ENCODE results near the gene ACTR5. TPM values are rescaled to one million over a fixed set of nuclear protein-coding genes. Genes with fewer than 3 reads are reported as not detected.

The ACTR5 gene
- total RNA-seq, 1 donor from 2014 or later, result 14.1 TPM

- DNase-seq, result no peak
Measured at GRCh38 chr20:38728911-38729642, 19.2 kb upstream of the ACTR5 start.

DNA sequence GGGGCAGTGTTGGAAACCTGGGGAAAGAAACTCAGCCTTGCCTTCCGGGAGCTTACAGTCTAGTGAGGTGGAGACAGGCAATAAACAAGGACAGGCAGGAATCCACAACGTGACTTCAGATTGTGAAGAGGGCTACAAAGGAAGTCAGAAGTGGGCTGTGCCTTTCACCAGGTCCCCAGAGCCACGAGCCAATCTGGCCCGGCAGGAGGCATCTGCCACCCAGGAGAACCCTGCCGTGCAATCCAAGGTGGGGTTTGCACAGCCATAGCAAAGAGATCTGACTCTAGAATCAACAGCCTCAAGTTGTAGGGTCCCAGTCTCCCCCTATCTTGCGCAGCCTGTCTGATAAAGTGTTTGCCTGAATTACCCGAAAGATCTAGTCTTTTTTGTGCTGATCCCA, 18.5 kb upstream of the ACTR5 start:
- no peak for DNase-seq

- DNase-seq, result no peak
Measured at GRCh38 chr20:38730167-38730988, 17.9 kb upstream of the ACTR5 start.

- DNase-seq, result peak; percentile 81
Measured at GRCh38 chr20:38730989-38731737, 17.1 kb upstream of the ACTR5 start.

DNA sequence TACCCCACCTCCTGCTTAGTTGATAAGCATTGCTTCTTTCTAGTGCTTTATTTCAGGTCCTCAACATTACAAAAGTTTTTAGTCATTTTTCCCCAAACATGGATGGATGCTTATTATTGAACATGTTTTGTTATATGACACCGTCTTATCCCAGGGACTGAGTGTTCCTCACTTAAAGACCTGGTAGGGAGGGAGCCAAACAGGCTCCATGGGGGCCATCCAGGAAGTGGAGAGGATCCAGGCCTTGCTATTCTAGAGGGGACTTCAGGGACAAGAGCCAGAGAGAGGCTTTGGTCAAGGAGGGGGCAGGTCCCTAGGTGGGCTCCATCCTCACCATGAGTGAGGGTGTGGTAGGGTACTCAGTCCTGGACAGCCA, 16.5 kb upstream of the ACTR5 start:
- no peak for DNase-seq

DNA sequence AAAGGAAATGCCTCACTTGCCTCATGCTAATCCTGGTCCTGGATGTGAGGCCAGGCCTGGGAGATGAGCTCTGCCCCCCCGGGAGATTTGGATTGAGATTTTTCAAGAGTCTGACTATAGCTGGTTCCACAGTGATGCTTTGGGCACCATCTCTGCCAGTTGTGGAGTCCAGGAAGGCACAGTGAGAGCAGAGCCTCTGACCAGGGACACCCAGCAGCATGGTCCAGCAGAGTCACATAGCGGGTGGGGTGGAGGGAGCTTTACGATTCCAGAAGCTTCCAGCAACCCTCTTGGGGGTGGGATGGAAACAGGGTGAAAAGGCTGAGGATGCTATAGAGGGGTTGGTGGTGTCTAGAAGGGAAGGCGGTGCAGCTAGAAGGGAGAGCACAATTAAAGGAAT, 15.3 kb upstream of the ACTR5 start:
- DNase-seq, result no peak

- no peak for DNase-seq
Measured at GRCh38 chr20:38735172-38735571, 13.1 kb upstream of the ACTR5 start.

DNA sequence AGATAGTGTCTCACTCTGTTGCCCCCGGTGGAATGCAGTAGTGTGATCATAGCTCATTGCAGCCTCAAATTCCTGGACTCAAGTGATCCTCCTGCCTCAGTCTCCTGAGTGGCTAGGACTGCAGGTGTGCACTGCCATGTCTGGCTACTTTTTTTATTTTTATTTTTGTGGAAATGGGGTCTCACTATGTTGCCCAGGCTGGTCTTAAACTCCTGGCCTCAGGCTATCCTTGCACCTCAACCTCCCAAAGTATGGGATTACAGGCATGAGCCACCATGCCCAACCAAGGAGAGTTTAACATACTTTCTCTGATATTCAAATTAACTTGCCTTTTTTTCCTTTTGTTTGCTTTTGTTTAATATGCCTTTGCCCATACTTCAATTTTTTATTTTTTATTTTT, 10.4 kb upstream of the ACTR5 start:
- DNase-seq, result no peak

- no peak for DNase-seq
Measured at GRCh38 chr20:38745757-38746156, 2.5 kb upstream of the ACTR5 start.

GRCh38 chr20:38747495-38748096, 664 bp upstream of the ACTR5 start:
- DNase-seq, result no peak

DNA sequence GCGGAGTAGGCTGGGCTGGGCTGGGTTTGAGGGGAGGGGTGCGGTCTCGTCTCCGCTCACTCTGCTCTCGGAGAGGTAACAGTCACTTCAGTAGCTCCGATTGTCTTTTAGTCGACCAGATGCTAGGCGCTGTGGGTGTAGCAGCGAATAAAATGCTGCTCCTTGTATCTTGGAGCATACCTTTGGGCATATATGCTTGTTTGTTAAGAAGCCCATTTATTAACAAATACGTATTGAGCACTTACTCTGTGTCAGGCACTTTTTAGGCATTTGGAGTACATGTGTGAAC, 545 bp downstream of the ACTR5 start:
- no peak for DNase-seq

GRCh38 chr20:38751360-38751976, 3.2 kb downstream of the ACTR5 start:
- DNase-seq, result peak; percentile 78

GRCh38 chr20:38752029-38752428, 3.8 kb downstream of the ACTR5 start:
- no peak for DNase-seq

- no peak for DNase-seq
Measured at GRCh38 chr20:38754924-38755323, 6.7 kb downstream of the ACTR5 start.

DNA sequence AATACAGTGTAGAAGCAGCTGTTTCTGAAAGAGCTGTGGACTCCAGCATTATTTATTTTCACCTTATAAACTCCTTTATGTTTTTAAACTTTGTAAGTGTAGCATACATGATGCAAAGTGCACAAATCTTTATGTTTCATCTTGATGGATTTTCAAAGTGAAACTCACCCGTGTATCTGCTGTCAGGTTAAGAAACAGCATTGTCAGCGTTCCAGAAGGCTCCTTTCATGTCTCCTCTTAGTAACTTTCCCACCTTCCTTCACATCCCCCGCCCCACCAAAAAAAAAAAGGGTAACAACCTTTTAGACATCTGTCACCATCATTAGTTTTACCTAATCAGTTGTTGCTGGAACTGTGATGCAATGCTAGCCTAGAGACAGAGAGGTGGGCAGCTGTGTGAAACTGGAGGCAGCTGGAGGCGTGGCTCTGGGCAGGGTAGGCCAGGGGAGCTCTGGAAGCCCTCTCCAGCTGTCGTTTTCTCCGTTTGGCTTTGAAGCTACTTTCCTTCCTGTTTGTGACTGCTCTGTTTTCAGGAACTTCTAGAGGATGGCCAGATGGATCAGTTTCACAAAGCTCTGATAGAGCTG, 7.2 kb downstream of the ACTR5 start:
- DNase-seq, result no peak

DNA sequence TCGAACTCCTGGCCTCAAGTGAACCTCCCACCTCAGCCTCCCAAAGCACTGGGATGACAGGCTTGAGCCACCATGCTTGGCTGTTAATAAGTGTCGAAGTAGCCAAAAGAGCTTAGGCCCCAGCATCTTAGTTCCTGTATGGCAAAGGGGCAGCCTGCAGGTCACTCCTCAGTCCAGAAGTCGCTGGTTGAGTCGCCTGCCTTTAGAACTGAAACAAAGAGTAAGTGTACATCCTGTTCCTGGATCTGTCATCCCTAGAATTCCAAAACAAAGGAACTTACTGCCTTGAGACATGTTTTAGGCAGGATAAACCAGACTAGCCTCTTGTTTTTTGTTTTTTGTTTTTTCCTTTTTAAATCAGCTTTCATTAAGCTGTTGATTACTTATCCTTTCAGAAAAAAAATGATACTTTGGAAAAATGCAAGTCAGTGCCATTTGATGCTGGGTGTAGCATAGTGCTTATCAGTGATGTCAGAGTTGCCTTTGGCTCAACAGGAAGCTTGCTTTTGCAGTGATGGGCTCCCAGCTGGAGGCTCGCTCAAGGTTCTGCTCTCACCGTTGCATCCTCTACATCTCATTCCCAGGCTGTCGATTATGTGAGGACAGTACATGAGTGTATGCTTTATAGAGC, 9.0 kb downstream of the ACTR5 start:
- peak; percentile 82 for DNase-seq

DNA sequence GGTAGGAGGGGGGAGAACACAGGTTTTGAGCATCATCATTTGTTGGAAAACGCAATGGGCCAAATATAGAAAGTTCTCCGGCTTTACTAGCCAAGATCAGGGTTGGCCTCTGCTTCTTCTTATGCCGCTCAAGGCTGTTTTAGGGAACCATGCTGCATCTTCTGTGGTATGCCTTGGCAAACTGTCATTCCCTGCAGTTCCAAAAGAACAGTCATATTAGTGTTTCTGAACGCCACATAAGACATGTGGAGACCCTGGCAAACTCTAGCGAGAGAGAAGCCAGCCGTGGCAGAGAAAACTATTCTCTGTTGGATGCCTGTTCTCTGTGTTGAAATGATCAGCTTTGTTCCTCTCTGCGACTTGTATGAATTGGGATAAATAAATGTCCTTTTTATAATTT, 10.8 kb downstream of the ACTR5 start:
- DNase-seq, result no peak

DNA sequence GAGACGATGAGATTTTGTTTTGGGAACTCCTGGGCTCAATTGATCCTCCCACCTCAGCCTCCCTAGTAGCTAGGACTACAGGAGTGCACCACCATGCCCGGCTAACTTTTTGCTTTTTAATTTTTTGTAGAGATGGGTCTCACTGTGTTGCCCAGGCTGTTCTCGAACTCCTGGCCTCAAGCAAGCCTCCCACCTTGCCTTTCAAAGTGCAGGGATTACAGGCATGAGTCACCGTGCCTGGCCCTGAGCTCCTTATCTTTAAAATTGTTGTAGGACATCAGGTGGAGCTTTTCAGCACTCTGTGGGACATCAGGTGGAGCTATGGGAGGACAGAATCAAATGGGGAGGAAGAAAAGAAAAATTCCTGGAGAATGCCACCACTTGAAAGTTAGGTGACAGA, 12.7 kb downstream of the ACTR5 start:
- no peak for DNase-seq

- no peak for DNase-seq
Measured at GRCh38 chr20:38762174-38762573, 13.9 kb downstream of the ACTR5 start.

DNA sequence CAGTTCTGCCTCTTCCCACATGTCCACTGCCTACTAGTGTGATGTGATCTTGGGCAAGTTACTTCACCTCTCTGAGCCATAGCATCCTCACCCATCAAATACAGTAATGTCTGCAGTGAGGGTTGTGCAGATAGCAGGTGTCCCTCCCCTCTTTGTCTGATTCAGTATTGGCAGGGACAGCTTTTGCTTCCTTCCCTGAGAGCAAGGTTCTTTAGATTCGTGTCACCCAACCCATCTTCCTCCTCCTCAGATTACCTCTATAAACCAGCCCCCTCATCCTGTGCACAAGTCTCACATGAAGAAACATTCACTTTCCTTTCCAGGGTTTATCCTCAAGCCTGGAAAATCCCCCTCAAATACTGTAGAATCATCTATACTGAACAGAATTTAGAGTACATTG, 15.4 kb downstream of the ACTR5 start:
- no peak for DNase-seq

- DNase-seq, result peak; percentile 81
Measured at GRCh38 chr20:38764567-38765318, 16.5 kb downstream of the ACTR5 start.
